KBM-7 (cell line): ENCODE measurements around the gene ABTB1.
"Not testable (repeated sequence)": the region's sequence is repeated elsewhere in the genome, so short reads cannot be mapped to it uniquely, and the experiment has no call there.

Source experiments
- DNase-seq: peaks from one replicate; pipeline ENCODE4 v3.0.0-alpha.2; 2015
- in situ Hi-C: fragments of 300-500 bp; cut with MboI; formaldehyde crosslinking; loops from 2 replicates; pipeline ENCODE4 v1.14.3; 2020; ENCODE audit warnings: low sequenced_read_pairs, low pct_unique_long_range_greater_than_20kb, mixed read lengths

Gene ABTB1

GRCh38 chr3:127697551-127698240, 24.9 kb downstream of the ABTB1 start:
- peak; percentile 44 for DNase-seq
- in situ Hi-C loops = no loop called here

GRCh38 chr3:127698286-127698685, 25.5 kb downstream of the ABTB1 start:
- DNase-seq = no peak
- in situ Hi-C loops = no loop called here

GRCh38 chr3:127698691-127699415, 26.1 kb downstream of the ABTB1 start:
- in situ Hi-C loops = no loop called here

GRCh38 chr3:127699416-127700300, 26.9 kb downstream of the ABTB1 start:
- DNase-seq = no peak
- in situ Hi-C loops = no loop called here

More at GRCh38 chr3:127698691-127699415, 26.1 kb downstream of the ABTB1 start:
- no peak for DNase-seq

GRCh38 chr3:127700406-127700805, 27.7 kb downstream of the ABTB1 start:
- in situ Hi-C loops = no loop called here
- no peak for DNase-seq

GRCh38 chr3:127701280-127701911, 28.6 kb downstream of the ABTB1 start:
- in situ Hi-C loops = no loop called here

GRCh38 chr3:127702151-127702578, 29.4 kb downstream of the ABTB1 start:
- DNase-seq = no peak
- in situ Hi-C loops = no loop called here

More at GRCh38 chr3:127701280-127701911, 28.6 kb downstream of the ABTB1 start:
- DNase-seq = no peak

GRCh38 chr3:127704840-127705239, 32.1 kb downstream of the ABTB1 start:
- in situ Hi-C loops, DNase-seq: not testable (repeated sequence)

GRCh38 chr3:127706312-127706711, 33.6 kb downstream of the ABTB1 start:
- in situ Hi-C loops = no loop called here
- DNase-seq = no peak

- DNase-seq = no peak
- in situ Hi-C loops = no loop called here
These were observed 34.1 kb downstream of the ABTB1 start for GRCh38 chr3:127706785-127707351.

GRCh38 chr3:127707851-127708411, 35.2 kb downstream of the ABTB1 start:
- DNase-seq = no peak
- in situ Hi-C loops = no loop called here

- in situ Hi-C loops = no loop called here
- DNase-seq = no peak
These were observed 36.1 kb downstream of the ABTB1 start for GRCh38 chr3:127708837-127709236.

- no peak for DNase-seq
- in situ Hi-C loops = no loop called here
These were observed 36.7 kb downstream of the ABTB1 start for GRCh38 chr3:127709320-127710060.

- DNase-seq = no peak
- in situ Hi-C loops = no loop called here
These were observed 37.6 kb downstream of the ABTB1 start for GRCh38 chr3:127710155-127710941.

GRCh38 chr3:127711021-127711695, 38.4 kb downstream of the ABTB1 start:
- in situ Hi-C loops = no loop called here
- no peak for DNase-seq

GRCh38 chr3:127711896-127712295, 39.1 kb downstream of the ABTB1 start:
- in situ Hi-C loops = no loop called here
- DNase-seq = no peak

GRCh38 chr3:127712461-127712860, 39.7 kb downstream of the ABTB1 start:
- in situ Hi-C loops = no loop called here
- DNase-seq = no peak
